Liver (tissue), 9 donors: Measurements from ENCODE around the gene GABBR2. TPM values are rescaled to one million over a fixed set of nuclear protein-coding genes. Genes with fewer than 3 reads are reported as not detected.

Experiments
- DNase-seq: peaks from one replicate; pipeline ENCODE4 v3.0.0-alpha.2; 2017; ENCODE audit warnings: low spot score
- H3K27ac ChIP-seq, 2 donors: one replicate each; pipeline ENCODE4 v1.7.0; 2013; ENCODE audit warnings: inconsistent platforms in 2 of 2, low read length in 2 of 2, control low read depth in 1 of 2, low read depth in 1 of 2, mild to moderate bottlenecking in 1 of 2
- H3K27me3 ChIP-seq, 4 donors: one replicate each; pipeline versions ENCODE4 v1.6.1 to v1.7.0; 2013; ENCODE audit warnings: low read length in 3 of 4, inconsistent platforms in 1 of 4, mild to moderate bottlenecking in 1 of 4, moderate library complexity in 1 of 4; ENCODE audit not compliant: control insufficient read depth in 4 of 4, insufficient read depth in 4 of 4
- H3K36me3 ChIP-seq, 4 donors: one replicate each; pipeline versions ENCODE4 v1.6.1 to v1.7.0; 2013; ENCODE audit warnings: low read length in 3 of 4, mild to moderate bottlenecking in 3 of 4, low read depth in 1 of 4, moderate library complexity in 1 of 4; ENCODE audit not compliant: control insufficient read depth in 4 of 4, insufficient read depth in 3 of 4
- H3K4me1 ChIP-seq, 4 donors: one replicate each; pipeline versions ENCODE4 v1.6.1 to v1.7.0; 2013; ENCODE audit warnings: low read length in 3 of 4, mild to moderate bottlenecking in 3 of 4, moderate library complexity in 1 of 4; ENCODE audit not compliant: control insufficient read depth in 4 of 4, insufficient read depth in 4 of 4
- H3K4me3 ChIP-seq, 3 donors: one replicate each; pipeline versions ENCODE4 v1.6.1 to v1.7.0; 2013; ENCODE audit warnings: low read length in 3 of 3, control low read depth in 1 of 3, low read depth in 1 of 3, mild to moderate bottlenecking in 1 of 3
- H3K9ac ChIP-seq, 2 donors: one replicate each; pipeline ENCODE4 v1.7.0; 2013; ENCODE audit warnings: low read length in 2 of 2, mild to moderate bottlenecking in 2 of 2, moderate library complexity in 2 of 2, control low read depth in 1 of 2, low read depth in 1 of 2
- H3K9me3 ChIP-seq, 4 donors: one replicate each; pipeline versions ENCODE4 v1.6.1 to v1.7.0; 2013; ENCODE audit warnings: low read length in 3 of 4; ENCODE audit not compliant: control insufficient read depth in 4 of 4
- ATF3 ChIP-seq: IDR thresholded peaks from 2 replicates; pipeline ENCODE4 v1.6.1; 2016; ENCODE audit warnings: antibody characterized with exemption
- CTCF ChIP-seq: fragments of 150-350 bp; IDR thresholded peaks from 2 replicates; pipeline ENCODE4 v1.5.1; 2017; ENCODE audit warnings: improper control_type of control experiment, low read depth, low read length; ENCODE audit not compliant: missing input control
- EGR1 ChIP-seq, 2 donors: IDR thresholded peaks; 2 replicates each; pipeline ENCODE4 v1.6.1; 2016 to 2018; ENCODE audit warnings: antibody characterized with exemption in 2 of 2, low read depth in 2 of 2
- FOXA1 ChIP-seq: IDR thresholded peaks from 2 replicates; pipeline ENCODE4 v1.6.1; 2016; ENCODE audit warnings: antibody characterized with exemption
- FOXA2 ChIP-seq: IDR thresholded peaks from 2 replicates; pipeline ENCODE4 v1.6.1; 2016; ENCODE audit warnings: antibody characterized with exemption
- GABPA ChIP-seq, 2 donors: IDR thresholded peaks in 1 of 2; conservative IDR thresholded peaks in 1 of 2; 2 replicates each; pipeline ENCODE4 v1.6.1; 2016; ENCODE audit warnings: antibody characterized with exemption in 2 of 2, mild to moderate bottlenecking in 1 of 2, moderate library complexity in 1 of 2
- HNF4A ChIP-seq, 2 donors: conservative IDR thresholded peaks; 2 replicates each; pipeline ENCODE4 v1.6.1; 2016; ENCODE audit warnings: antibody characterized with exemption in 2 of 2, mild to moderate bottlenecking in 2 of 2
- HNF4G ChIP-seq: IDR thresholded peaks from 2 replicates; pipeline ENCODE4 v1.6.1; 2016; ENCODE audit warnings: antibody characterized with exemption
- JUND ChIP-seq, 2 donors: IDR thresholded peaks; 2 replicates each; pipeline ENCODE4 v1.6.1; 2016; ENCODE audit warnings: antibody characterized with exemption in 2 of 2
- MAX ChIP-seq: IDR thresholded peaks from 2 replicates; pipeline ENCODE4 v1.6.1; 2016; ENCODE audit warnings: antibody characterized with exemption
- NR2F2 ChIP-seq: IDR thresholded peaks from 2 replicates; pipeline ENCODE4 v1.6.1; 2016; ENCODE audit warnings: antibody characterized with exemption
- RAD21 ChIP-seq, 2 donors: IDR thresholded peaks; 2 replicates each; pipeline ENCODE4 v1.6.1; 2016; ENCODE audit warnings: antibody characterized with exemption in 2 of 2, mild to moderate bottlenecking in 2 of 2
- REST ChIP-seq: IDR thresholded peaks from 2 replicates; pipeline ENCODE4 v1.6.1; 2016; ENCODE audit warnings: antibody characterized with exemption, mild to moderate bottlenecking
- RXRA ChIP-seq, 2 donors: IDR thresholded peaks; 2 replicates each; pipeline ENCODE4 v1.6.1; 2017 to 2018; ENCODE audit warnings: antibody characterized with exemption in 2 of 2, mild to moderate bottlenecking in 1 of 2
- SP1 ChIP-seq: IDR thresholded peaks from 2 replicates; pipeline ENCODE4 v1.6.1; 2018; ENCODE audit warnings: antibody characterized with exemption, mild to moderate bottlenecking
- TAF1 ChIP-seq: conservative IDR thresholded peaks from 2 replicates; pipeline ENCODE4 v1.6.1; 2016; ENCODE audit warnings: antibody characterized with exemption, mild to moderate bottlenecking
- YY1 ChIP-seq: IDR thresholded peaks from 2 replicates; pipeline ENCODE4 v1.6.1; 2016; ENCODE audit warnings: antibody characterized with exemption, mild to moderate bottlenecking
- ZBTB33 ChIP-seq: IDR thresholded peaks from 2 replicates; pipeline ENCODE4 v1.6.1; 2016; ENCODE audit warnings: antibody characterized with exemption
- WGBS: extraction: QIAGEN DNeasy Blood & Tissue Kit; methylation state at CpG from one replicate; pipeline ENCODE4 v1.1.7; 2013; 5-methylcytosine and 5-hydroxymethylcytosine counted together
- polyA plus RNA-seq, 2 donors: library from polyadenylated mRNA; stranded (reverse) in 1 of 2; unstranded in 1 of 2; fragments of 200-250 nt in 1 of 2; fragments of >200 nt in 1 of 2; fragmentation: Nextera tagmentation in 1 of 2; extraction: Ambion mirVana in 1 of 2; gene quantifications; one replicate each; pipeline versions ENCODE4 v1.2.1 to v1.2.3, GENCODE V29; 2013 to 2015
- total RNA-seq, 2 donors: library from RNA; depleted of rRNA; stranded (reverse); fragments of >200 nt; gene quantifications; one replicate each; pipeline ENCODE4 v1.2.3, GENCODE V29; 2014
- donor health status: healthy.
- donor health status: healthy.
- donor health status: healthy.
- donor health status: healthy.
- donor health status: healthy.

GABBR2 gene
- total and polyA plus RNA-seq, 4 donors: 0.03 to 0.23 (median 0.08) TPM; not detected in 1

- no peak overlapping the region for H3K4me3 ChIP-seq
- H3K27me3 ChIP-seq: no peaks in the 10 kb centered on the region
- TF ChIP-seq ZBTB33 (no peak), MAX (no peak), NR2F2 (no peak), GABPA (IDR thresholded peaks at IDR 0.05 in 1 of 2, conservative IDR thresholded peaks at IDR 0.05 in 1 of 2) (no peak), JUND (IDR thresholded peaks at IDR 0.05) (no peak), YY1 (no peak), HNF4G (no peak), REST (no peak), EGR1 (IDR thresholded peaks at IDR 0.05; ENCODE audit: low read depth in 2 of 2) (no peak), SP1 (no peak), FOXA2 (no peak), RAD21 (IDR thresholded peaks at IDR 0.05) (no peak), CTCF (no peak), HNF4A (conservative IDR thresholded peaks at IDR 0.05) (no peak), TAF1 (no peak), ATF3 (no peak), FOXA1 (no peak), RXRA (IDR thresholded peaks at IDR 0.05) (no peak)
- whole genome bisulfite sequencing: 91% methylated on average over 5 of the region's 5 CpGs
- H3K4me1 ChIP-seq: no peaks in the 10 kb centered on the region
- H3K9ac ChIP-seq: no peak overlapping the region
- H3K27ac ChIP-seq: no peak overlapping the region
- no peaks in the 10 kb centered on the region for H3K36me3 ChIP-seq
- H3K9me3 ChIP-seq: no peaks in the 10 kb centered on the region
- no peak for DNase-seq
These were observed 230.9 kb downstream of the GABBR2 start for GRCh38 chr9:98477884-98478283.

- WGBS: 47% methylated on average over 2 of the region's 2 CpGs
- H3K4me3 ChIP-seq: no peak overlapping the region
- no peaks in the 10 kb centered on the region for H3K9me3 ChIP-seq
- H3K9ac ChIP-seq: no peak overlapping the region
- no peak for DNase-seq
- no peaks in the 10 kb centered on the region for H3K4me1 ChIP-seq
- H3K27me3 ChIP-seq: no peaks in the 10 kb centered on the region
- no peak overlapping the region for H3K27ac ChIP-seq
- H3K36me3 ChIP-seq: no peaks in the 10 kb centered on the region
- TF ChIP-seq ZBTB33 (no peak), ATF3 (no peak), SP1 (no peak), EGR1 (IDR thresholded peaks at IDR 0.05; ENCODE audit: low read depth in 2 of 2) (no peak), FOXA2 (no peak), TAF1 (no peak), NR2F2 (no peak), REST (no peak), GABPA (IDR thresholded peaks at IDR 0.05 in 1 of 2, conservative IDR thresholded peaks at IDR 0.05 in 1 of 2) (no peak), HNF4A (conservative IDR thresholded peaks at IDR 0.05) (no peak), FOXA1 (no peak)
These were observed 236.5 kb downstream of the GABBR2 start for GRCh38 chr9:98472216-98472615.
